OCI-LY7 (cell line): ENCODE results near the gene LIX1.
"Not testable (repeated sequence)": the region's sequence is repeated elsewhere in the genome, so short reads cannot be mapped to it uniquely, and the experiment has no call there.

ENCODE experiments used
- EZH2phosphoT487 ChIP-seq: fragments of 200-600 bp; sonication (generic); IDR thresholded peaks from 2 replicates; pipeline ENCODE4 v1.6.1; 2018; ENCODE audit warnings: low read depth, borderline replicate concordance, mild to moderate bottlenecking, mixed run types, antibody characterized with exemption, low read length, moderate library complexity, mixed read lengths
- TF ChIP-seq, protein P1 (sequence below): fragments of 200-600 bp; sonication (generic); conservative IDR thresholded peaks from 2 replicates; pipeline ENCODE4 v1.5.1; 2014; ENCODE audit warnings: mild to moderate bottlenecking, antibody characterized with exemption, low read length, moderate library complexity, mixed read lengths

DNA sequence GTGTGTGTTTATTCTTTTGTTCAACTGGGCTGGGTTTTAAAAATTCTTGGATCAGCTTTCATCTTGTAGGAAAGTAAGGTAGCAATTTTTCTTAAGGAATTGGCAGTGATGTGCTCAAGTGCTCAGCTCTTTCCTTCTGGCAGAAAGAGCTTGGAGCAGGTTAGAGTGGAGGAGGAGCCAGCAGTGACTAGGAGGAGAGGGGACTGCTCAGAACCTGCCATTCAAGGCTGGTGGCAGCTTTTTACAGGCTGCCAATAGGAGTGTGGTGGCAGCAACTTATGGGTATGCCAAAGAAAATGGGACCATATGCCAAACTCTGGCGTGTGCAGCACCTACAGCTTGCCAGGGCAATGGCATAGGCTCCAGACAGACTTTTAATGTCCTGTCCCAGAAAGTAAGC, 2.2 kb downstream of the LIX1 start:
- TF ChIP-seq, protein P1, sequence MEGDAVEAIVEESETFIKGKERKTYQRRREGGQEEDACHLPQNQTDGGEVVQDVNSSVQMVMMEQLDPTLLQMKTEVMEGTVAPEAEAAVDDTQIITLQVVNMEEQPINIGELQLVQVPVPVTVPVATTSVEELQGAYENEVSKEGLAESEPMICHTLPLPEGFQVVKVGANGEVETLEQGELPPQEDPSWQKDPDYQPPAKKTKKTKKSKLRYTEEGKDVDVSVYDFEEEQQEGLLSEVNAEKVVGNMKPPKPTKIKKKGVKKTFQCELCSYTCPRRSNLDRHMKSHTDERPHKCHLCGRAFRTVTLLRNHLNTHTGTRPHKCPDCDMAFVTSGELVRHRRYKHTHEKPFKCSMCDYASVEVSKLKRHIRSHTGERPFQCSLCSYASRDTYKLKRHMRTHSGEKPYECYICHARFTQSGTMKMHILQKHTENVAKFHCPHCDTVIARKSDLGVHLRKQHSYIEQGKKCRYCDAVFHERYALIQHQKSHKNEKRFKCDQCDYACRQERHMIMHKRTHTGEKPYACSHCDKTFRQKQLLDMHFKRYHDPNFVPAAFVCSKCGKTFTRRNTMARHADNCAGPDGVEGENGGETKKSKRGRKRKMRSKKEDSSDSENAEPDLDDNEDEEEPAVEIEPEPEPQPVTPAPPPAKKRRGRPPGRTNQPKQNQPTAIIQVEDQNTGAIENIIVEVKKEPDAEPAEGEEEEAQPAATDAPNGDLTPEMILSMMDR = not testable (repeated sequence)
- TF ChIP-seq EZH2phosphoT487 = not testable (repeated sequence)
